Fibroblast of mammary gland (primary cell): ENCODE data around the gene CHRNE.
"Not testable (repeated sequence)": the region's sequence is repeated elsewhere in the genome, so short reads cannot be mapped to it uniquely, and the experiment has no call there.

Experiments used
- DNase-seq: peaks from one replicate; pipeline ENCODE4 v3.0.0-alpha.2; 2010; ENCODE audit warnings: low read depth
- H3K4me3 ChIP-seq: 2 replicates; pipeline ENCODE4 v1.5.1; 2011; ENCODE audit warnings: low read depth, mild to moderate bottlenecking, low read length, moderate library complexity; ENCODE audit not compliant: control insufficient read depth
- CTCF ChIP-seq: conservative IDR thresholded peaks from 2 replicates; pipeline ENCODE4 v1.5.1; 2011; ENCODE audit warnings: low read depth, low read length, inconsistent platforms; ENCODE audit not compliant: control insufficient read depth, insufficient read depth

Gene CHRNE

GRCh38 chr17:4934173-4934979 is 31.5 kb upstream of the CHRNE start:
- H3K4me3 ChIP-seq = no peak overlapping the region
- DNase-seq = peak; percentile 55
- peak; percentile 47 for TF ChIP-seq CTCF

- DNase-seq = no peak
- no peak overlapping the region for H3K4me3 ChIP-seq
- TF ChIP-seq CTCF = no peak
These were observed 30.7 kb upstream of the CHRNE start for GRCh38 chr17:4933646-4934045.

- H3K4me3 ChIP-seq = no peak overlapping the region
- no peak for TF ChIP-seq CTCF
- DNase-seq = no peak
These were observed 29.9 kb upstream of the CHRNE start for GRCh38 chr17:4932756-4933155.

GRCh38 chr17:4931963-4932362 is 29.1 kb upstream of the CHRNE start, which contains the start of gene GP1BA:
Gene GP1BA, plus strand, starts transcription at chr17:4932277. Its CDS starts 328 bp downstream, at chr17:4932605.
- no peak for TF ChIP-seq CTCF
- H3K4me3 ChIP-seq = no peak within 1 kb of the TSS
- no peak for DNase-seq

GRCh38 chr17:4928881-4929280 is 26.0 kb upstream of the CHRNE start:
- H3K4me3 ChIP-seq = no peak overlapping the region

GRCh38 chr17:4926577-4927335 is 23.9 kb upstream of the CHRNE start:
- H3K4me3 ChIP-seq, DNase-seq: not testable (repeated sequence)

More at GRCh38 chr17:4928881-4929280, 26.0 kb upstream of the CHRNE start:
- no peak for DNase-seq
- no peak for TF ChIP-seq CTCF

GRCh38 chr17:4921320-4921719 is 18.4 kb upstream of the CHRNE start:
- DNase-seq = no peak
- no peak for TF ChIP-seq CTCF
- no peak overlapping the region for H3K4me3 ChIP-seq
